HS-27A (cell line): Measurements from ENCODE around the gene SYT7.
"Not testable (repeated sequence)": the region's sequence is repeated elsewhere in the genome, so short reads cannot be mapped to it uniquely, and the experiment has no call there.

Source experiments
- DNase-seq: peaks from one replicate; pipeline ENCODE4 v3.0.0-alpha.2; 2012; ENCODE audit warnings: low read depth, missing footprints

Gene SYT7, protein sequence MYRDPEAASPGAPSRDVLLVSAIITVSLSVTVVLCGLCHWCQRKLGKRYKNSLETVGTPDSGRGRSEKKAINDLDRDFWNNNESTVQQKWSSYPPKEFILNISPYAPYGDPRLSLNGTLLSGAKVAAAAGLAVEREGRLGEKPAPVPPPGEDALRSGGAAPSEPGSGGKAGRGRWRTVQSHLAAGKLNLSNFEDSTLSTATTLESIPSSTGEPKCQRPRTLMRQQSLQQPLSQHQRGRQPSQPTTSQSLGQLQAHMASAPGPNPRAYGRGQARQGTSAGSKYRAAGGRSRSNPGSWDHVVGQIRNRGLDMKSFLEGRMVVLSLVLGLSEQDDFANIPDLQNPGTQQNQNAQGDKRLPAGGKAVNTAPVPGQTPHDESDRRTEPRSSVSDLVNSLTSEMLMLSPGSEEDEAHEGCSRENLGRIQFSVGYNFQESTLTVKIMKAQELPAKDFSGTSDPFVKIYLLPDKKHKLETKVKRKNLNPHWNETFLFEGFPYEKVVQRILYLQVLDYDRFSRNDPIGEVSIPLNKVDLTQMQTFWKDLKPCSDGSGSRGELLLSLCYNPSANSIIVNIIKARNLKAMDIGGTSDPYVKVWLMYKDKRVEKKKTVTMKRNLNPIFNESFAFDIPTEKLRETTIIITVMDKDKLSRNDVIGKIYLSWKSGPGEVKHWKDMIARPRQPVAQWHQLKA

DNA sequence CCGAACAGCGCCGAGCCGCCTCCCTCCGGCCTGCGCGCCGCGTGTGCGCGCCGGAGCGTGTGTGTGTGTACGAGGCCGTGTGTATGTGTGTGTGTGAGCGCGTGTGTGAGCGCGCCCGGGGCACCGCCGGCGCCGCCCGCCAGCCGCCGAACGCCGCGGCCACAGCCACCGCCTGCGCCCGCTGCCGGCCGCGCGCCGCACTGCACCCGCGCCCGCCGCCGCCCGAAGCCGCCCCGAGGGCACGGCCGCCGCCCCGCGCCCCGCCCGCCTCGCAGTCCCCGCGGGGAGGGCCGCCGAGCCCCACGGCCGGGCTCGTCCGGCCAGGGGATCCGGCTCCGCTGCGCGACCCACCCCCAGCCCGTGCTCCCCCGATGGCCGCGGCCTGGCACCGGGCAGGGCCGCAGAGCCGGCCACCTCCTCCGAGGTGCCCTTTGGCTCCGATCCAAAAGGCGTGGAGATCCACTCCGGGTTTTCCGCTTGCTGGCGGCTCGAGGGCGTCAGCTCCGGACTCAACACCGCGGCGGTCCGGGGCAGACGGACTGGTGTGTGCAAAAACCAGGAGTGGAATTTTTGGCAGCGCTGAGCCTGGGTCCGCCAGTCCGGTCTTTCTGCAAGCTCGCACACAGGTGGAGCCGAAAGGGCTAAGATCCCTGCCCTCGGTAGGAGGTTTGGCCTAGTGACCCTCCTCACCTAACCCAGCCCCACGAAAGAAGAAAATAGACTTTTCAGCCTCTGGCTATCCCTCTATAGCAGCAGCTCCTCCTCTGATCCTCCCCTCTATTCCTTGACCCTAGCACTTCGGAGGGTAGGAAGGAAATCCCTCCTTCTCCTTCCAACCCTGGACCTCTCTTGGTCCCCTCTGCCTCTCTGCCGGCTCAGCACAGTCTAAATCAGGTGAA, at the start of gene SYT7:
Gene SYT7 (minus strand): TSS at position 47 of the 899 bp plus-strand sequence. CDS start 256 bp downstream, outside the sequence.
- DNase-seq, result peak; percentile 88

DNA sequence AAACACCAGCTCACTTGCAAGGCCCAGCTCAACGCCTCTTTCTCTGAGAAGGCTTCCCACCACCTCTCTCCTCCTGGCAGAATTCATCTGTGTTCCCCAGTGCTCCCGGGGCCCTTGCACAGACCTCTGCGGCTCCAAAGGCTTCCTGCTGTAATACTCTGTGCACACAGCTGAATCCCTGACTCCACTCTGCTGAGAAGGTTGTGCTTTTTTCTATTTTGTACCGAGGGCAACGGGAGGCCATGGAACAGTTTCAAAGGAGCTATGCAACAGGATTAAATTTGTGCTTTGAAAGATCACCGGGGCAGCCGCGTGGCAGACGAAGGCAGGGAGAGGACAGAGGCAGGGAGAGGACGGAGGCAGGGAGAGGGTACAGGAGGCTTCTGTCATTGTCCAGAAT, 49.2 kb upstream of the SYT7 start:
- no peak for DNase-seq

- DNase-seq, result no peak
Observed at GRCh38 chr11:61629082-61629833, 48.4 kb upstream of the SYT7 start.

DNA sequence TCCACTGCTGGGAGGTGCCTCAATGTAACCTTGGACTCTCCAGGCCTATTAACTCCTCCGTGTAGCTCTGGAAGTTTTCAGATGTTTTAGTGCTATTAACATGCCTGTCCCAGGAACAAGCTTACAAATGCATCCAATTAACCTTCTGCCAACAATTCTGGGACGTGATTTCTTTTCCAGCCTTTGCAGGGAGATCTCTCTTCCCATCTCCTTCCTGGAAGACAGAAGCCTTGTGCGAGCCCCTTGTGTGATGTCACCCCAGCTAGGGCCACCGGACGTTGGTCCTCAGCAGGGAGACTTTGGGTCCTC, 47.7 kb upstream of the SYT7 start:
- no peak for DNase-seq

GRCh38 chr11:61627850-61628661, 47.2 kb upstream of the SYT7 start:
- DNase-seq, result peak; percentile 31

- no peak for DNase-seq
Observed at GRCh38 chr11:61626580-61627380, 45.9 kb upstream of the SYT7 start.

GRCh38 chr11:61625525-61625924, 44.6 kb upstream of the SYT7 start:
- no peak for DNase-seq

GRCh38 chr11:61621917-61622585, 41.2 kb upstream of the SYT7 start:
- DNase-seq, result no peak

- no peak for DNase-seq
Observed at GRCh38 chr11:61619471-61620226, 38.8 kb upstream of the SYT7 start.

GRCh38 chr11:61618978-61619377, 38.1 kb upstream of the SYT7 start:
- no peak for DNase-seq

GRCh38 chr11:61617515-61617914, 36.6 kb upstream of the SYT7 start:
- DNase-seq, result no peak

DNA sequence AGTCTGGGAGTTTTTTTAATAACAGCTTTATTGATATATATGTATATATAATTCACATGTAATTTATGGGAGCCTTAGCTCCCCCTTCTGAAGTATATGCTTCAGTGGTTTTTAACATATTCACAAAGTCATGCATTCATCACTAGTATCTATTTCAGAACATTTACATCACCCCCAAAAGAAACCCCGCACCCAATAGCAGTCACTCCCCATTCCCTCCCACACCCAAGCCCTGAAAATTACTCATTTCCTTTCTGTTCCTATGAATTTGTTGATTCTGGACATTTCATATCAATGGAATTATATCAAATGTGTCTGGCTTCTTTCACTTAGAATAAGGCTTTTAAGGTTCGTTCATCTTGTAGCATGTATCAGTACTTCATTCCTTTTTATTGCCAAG, 35.6 kb upstream of the SYT7 start:
- no peak for DNase-seq

- not testable (repeated sequence) for DNase-seq
Observed at GRCh38 chr11:61614782-61615181, 33.9 kb upstream of the SYT7 start.

GRCh38 chr11:61613870-61614269, 33.0 kb upstream of the SYT7 start:
- no peak for DNase-seq

DNA sequence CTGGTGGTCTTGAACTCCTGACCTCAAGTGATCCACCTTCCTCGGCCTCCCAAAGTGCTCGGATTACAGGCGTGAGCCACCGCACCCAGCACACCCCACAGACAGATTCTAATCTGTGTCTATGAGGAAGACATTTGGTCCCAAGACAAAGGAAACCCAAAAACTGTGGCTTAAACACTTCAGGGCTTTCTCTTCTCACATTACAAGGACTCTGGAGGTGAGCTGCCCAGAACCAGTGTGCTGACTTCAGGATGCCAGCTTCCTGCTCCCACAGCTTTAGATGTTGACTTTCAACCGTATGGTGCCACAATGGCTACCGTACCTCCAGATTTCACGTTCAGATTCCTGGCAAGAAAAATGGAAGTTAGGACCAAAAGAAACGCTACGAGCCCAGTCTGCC, 32.2 kb upstream of the SYT7 start:
- no peak for DNase-seq

GRCh38 chr11:61611309-61611708, 30.4 kb upstream of the SYT7 start:
- DNase-seq, result no peak

GRCh38 chr11:61610905-61611304, 30.0 kb upstream of the SYT7 start:
- DNase-seq, result no peak

DNA sequence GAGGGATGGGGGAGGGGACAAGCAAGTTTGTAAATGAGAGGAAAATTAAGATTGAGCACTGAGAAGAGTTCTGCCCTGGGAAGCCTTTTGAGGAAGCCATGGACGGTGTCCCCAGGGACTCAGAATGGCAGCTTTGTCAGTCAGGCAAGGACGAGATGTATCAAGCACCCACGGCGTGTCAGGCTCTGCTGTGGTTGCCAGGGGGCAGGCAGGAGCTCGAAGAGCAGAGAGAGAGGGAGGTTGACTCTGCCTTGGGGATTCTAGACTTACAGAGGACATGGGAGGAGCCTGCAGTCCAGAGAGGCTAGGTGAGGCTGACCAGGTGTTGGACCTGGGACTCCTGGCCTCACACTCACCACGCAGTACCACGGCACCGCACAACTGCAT, 29.1 kb upstream of the SYT7 start:
- DNase-seq, result no peak
